Tibial artery (tissue), 4 donors: ENCODE measurements around the gene DOK1.
A peak's percentile ranks its signal among the peaks of the same experiment; 100 is the strongest.

Source experiments
- DNase-seq, 2 donors: peaks; one replicate each; pipeline ENCODE4 v3.0.0-alpha.2; 2019
- H3K27ac ChIP-seq, 2 donors: fragments of 200-600 bp; sonication (generic) in 1 of 2; 1 replicate in 1 of 2; 2 replicates in 1 of 2; pipeline ENCODE4 v1.5.1; 2018 to 2019; ENCODE audit warnings: mild to moderate bottlenecking in 1 of 2
- H3K27me3 ChIP-seq, 2 donors: fragments of 200-600 bp; sonication (generic) in 1 of 2; one replicate each; pipeline versions ENCODE4 v1.5.1 to v1.6.0; 2016 to 2019
- H3K36me3 ChIP-seq, 3 donors: fragments of 200-600 bp; sonication (generic) in 2 of 3; one replicate each; pipeline ENCODE4 v1.5.1; 2016 to 2019; ENCODE audit warnings: mild to moderate bottlenecking in 2 of 3
- H3K4me1 ChIP-seq, 4 donors: fragments of 200-600 bp; sonication (generic) in 2 of 4; 1 replicate in 3 of 4; 2 replicates in 1 of 4; pipeline ENCODE4 v1.5.1; 2016 to 2019
- H3K4me3 ChIP-seq, 2 donors: fragments of 200-600 bp; sonication (generic) in 1 of 2; 1 replicate in 1 of 2; 2 replicates in 1 of 2; pipeline ENCODE4 v1.5.1; 2018 to 2019; ENCODE audit warnings: mild to moderate bottlenecking in 2 of 2
- H3K9me3 ChIP-seq, 3 donors: fragments of 200-600 bp; sonication (generic) in 1 of 3; one replicate each; pipeline ENCODE4 v1.5.1; 2016 to 2019
- CTCF ChIP-seq, 2 experiments: fragments of 200-600 bp in 1 of 2; fragments of 450-650 bp in 1 of 2; IDR thresholded peaks; one replicate each; pipeline ENCODE4 v1.5.1; 2017 to 2019; ENCODE audit warnings: antibody characterized with exemption in 2 of 2, mild to moderate bottlenecking in 1 of 2, moderate library complexity in 1 of 2
- intact Hi-C: fragments of 100-400 bp; cut with DNase I; formaldehyde crosslinking; loops from one replicate; pipeline ENCODE4 v1.15.0; 2023; ENCODE audit warnings: low total_unique reads

DOK1 gene

GRCh38 chr2:74566076-74566753 lies 11.7 kb downstream of the DOK1 start:
- TF ChIP-seq CTCF (IDR thresholded peaks at IDR 0.05), result no peak
- no peak for DNase-seq
- Histone ChIP-seq H3K36me3 (no peaks in the 10 kb centered on the region), H3K4me1 (peaks cover 0 to 23% (median 4%) of the 10 kb centered on the region in 4 donors), H3K27ac (peak overlapping the region in 1 of 2 donors; percentile 12), H3K4me3 (no peak overlapping the region), H3K27me3 (no peaks in the 10 kb centered on the region), H3K9me3 (no peaks in the 10 kb centered on the region)
- intact Hi-C loops, result no loop called here

DNA sequence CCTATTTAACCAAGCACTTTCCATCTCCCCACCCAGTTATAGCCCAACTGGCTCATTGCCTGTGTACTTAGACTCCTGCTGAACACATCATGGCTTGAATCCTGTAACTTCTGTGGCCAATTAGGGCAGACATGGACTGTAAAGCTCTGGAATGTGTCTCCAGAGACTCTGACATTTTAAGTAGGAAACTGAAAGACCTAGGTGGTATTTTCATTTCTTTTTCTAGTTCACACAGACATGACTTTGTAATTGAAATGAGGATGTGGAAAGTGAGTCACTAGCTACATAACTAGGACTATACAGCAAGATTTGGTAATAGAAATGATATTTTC lies 12.2 kb downstream of the DOK1 start:
- H3K4me3 ChIP-seq, result no peak overlapping the region
- no peaks in the 10 kb centered on the region for H3K27me3 ChIP-seq
- H3K4me1 ChIP-seq, result peaks cover 0 to 23% (median 4%) of the 10 kb centered on the region in 4 donors
- no peak for TF ChIP-seq CTCF (IDR thresholded peaks at IDR 0.05)
- H3K36me3 ChIP-seq, result no peaks in the 10 kb centered on the region
- H3K9me3 ChIP-seq, result no peaks in the 10 kb centered on the region
- intact Hi-C loops, result no loop called here
- DNase-seq, result no peak
- peak overlapping the region in 1 of 2 donors; percentile 12 for H3K27ac ChIP-seq

GRCh38 chr2:74567881-74568280 lies 13.4 kb downstream of the DOK1 start:
- Histone ChIP-seq H3K36me3 (no peaks in the 10 kb centered on the region), H3K4me1 (peaks cover 0 to 23% (median 4%) of the 10 kb centered on the region in 4 donors), H3K27ac (peak overlapping the region in 1 of 2 donors; percentile 36), H3K9me3 (no peaks in the 10 kb centered on the region), H3K27me3 (no peaks in the 10 kb centered on the region), H3K4me3 (no peak overlapping the region)
- intact Hi-C loops, result no loop called here
- no peak for TF ChIP-seq CTCF (IDR thresholded peaks at IDR 0.05)
- no peak for DNase-seq

DNA sequence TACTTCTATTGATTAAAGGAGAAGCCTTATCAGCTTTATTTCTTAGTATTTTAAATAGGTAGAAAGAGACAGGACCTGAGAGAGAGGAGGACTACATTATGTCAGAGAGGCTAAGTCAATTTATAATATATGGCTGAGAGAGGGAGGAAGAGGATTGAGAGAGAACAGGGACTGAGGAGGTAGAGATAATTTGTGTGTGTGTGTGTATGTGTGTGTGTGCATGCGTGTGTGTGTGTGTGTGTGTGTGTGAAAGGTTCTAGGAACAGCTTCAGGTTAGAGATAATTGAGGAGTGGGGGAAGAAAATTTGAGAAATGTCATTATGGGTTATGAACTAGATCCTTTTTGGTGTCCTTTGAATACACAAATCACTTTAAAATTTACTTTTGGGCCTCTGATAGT lies 15.2 kb downstream of the DOK1 start:
- Histone ChIP-seq H3K27me3 (no peaks in the 10 kb centered on the region), H3K4me3 (no peak overlapping the region), H3K4me1 (peaks cover 0 to 23% (median 4%) of the 10 kb centered on the region in 4 donors), H3K36me3 (no peaks in the 10 kb centered on the region), H3K9me3 (no peaks in the 10 kb centered on the region), H3K27ac (no peak overlapping the region)
- intact Hi-C loops, result no loop called here
- no peak for DNase-seq
- no peak for TF ChIP-seq CTCF (IDR thresholded peaks at IDR 0.05)

DNA sequence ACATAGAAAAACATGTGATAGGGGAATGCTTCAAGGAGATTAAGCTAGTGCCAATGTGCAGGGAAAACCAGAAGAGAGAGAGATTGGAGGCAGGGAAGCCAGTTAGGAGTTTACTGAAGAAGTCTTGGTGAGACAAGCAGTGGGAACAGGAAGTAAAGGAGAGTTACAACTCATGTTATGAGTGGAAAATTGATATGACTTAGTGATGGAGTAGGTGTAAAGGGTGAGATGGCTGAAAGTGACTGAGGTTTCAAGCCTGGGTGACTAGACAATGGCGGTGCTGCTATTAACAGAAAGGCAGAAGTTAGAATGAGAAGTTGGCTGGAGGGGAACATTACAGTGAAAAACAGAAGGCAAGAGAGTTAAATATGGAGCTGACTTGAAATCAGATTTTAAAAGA lies 16.5 kb downstream of the DOK1 start:
- Histone ChIP-seq H3K4me1 (peaks cover 0 to 23% (median 4%) of the 10 kb centered on the region in 4 donors), H3K4me3 (no peak overlapping the region), H3K27ac (no peak overlapping the region), H3K36me3 (no peaks in the 10 kb centered on the region), H3K27me3 (no peaks in the 10 kb centered on the region), H3K9me3 (no peaks in the 10 kb centered on the region)
- TF ChIP-seq CTCF (IDR thresholded peaks at IDR 0.05), result no peak
- no peak for DNase-seq
- intact Hi-C loops, result no loop called here
